ENCODE data around the gene ZFAND2B. TPM values are rescaled to one million over a fixed set of nuclear protein-coding genes. Genes with fewer than 3 reads are reported as not detected.

ZFAND2B gene
- polyA plus RNA-seq, 1 experiment, result 62.9 TPM

GRCh38 chr2:219213486-219214071 is 7.0 kb downstream of the ZFAND2B start:
- ChIA-PET CTCF (no interaction called here), POLR2A (no interaction called here)
- Histone ChIP-seq H3K27me3 (ENCODE audit: control insufficient read depth, insufficient read depth, low read length) (no peaks in the 10 kb centered on the region), H3K4me3 (ENCODE audit: low read depth, low read length) (no peak overlapping the region), H3K36me3 (ENCODE audit: control insufficient read depth, insufficient read depth, low read length) (peaks cover 22% of the 10 kb centered on the region)
- DNase-seq (ENCODE audit: low read depth), result no peak
- no peak for TF ChIP-seq CTCF (IDR thresholded peaks at IDR 0.05; ENCODE audit: insufficient read depth, low read depth, low read length)

- POLR2A ChIA-PET, result no interaction called here
- Histone ChIP-seq H3K4me3 (ENCODE audit: low read depth, low read length) (no peak overlapping the region), H3K36me3 (ENCODE audit: control insufficient read depth, insufficient read depth, low read length) (peaks cover 19% of the 10 kb centered on the region), H3K27me3 (ENCODE audit: control insufficient read depth, insufficient read depth, low read length) (no peaks in the 10 kb centered on the region)
- TF ChIP-seq CTCF (IDR thresholded peaks at IDR 0.05; ENCODE audit: insufficient read depth, low read depth, low read length), result no peak
- CTCF ChIA-PET, result interaction anchor here (0.8 kb wide), 1 partner anchor 17 kb away, joined by 3 read pairs; no protein-coding TSS in a partner anchor
- no peak for DNase-seq (ENCODE audit: low read depth)
Measured at GRCh38 chr2:219214141-219214540, 7.6 kb downstream of the ZFAND2B start.

- DNase-seq (ENCODE audit: low read depth), result no peak
- Histone ChIP-seq H3K36me3 (ENCODE audit: control insufficient read depth, insufficient read depth, low read length) (peaks cover 19% of the 10 kb centered on the region), H3K4me3 (ENCODE audit: low read depth, low read length) (no peak overlapping the region), H3K27me3 (ENCODE audit: control insufficient read depth, insufficient read depth, low read length) (no peaks in the 10 kb centered on the region)
- ChIA-PET POLR2A (no interaction called here), CTCF (interaction anchor here (0.8 kb wide), 1 partner anchor 16 kb away, joined by 3 read pairs; no protein-coding TSS in a partner anchor)
- TF ChIP-seq CTCF (IDR thresholded peaks at IDR 0.05; ENCODE audit: insufficient read depth, low read depth, low read length), result no peak
Measured at GRCh38 chr2:219214786-219215185, 8.2 kb downstream of the ZFAND2B start.

GRCh38 chr2:219215871-219216534 is 9.4 kb downstream of the ZFAND2B start:
- peaks cover 26% of the 10 kb centered on the region for H3K36me3 ChIP-seq (ENCODE audit: control insufficient read depth, insufficient read depth, low read length)
- no peak overlapping the region for H3K4me3 ChIP-seq (ENCODE audit: low read depth, low read length)
- no peak for DNase-seq (ENCODE audit: low read depth)
- no peak for TF ChIP-seq CTCF (IDR thresholded peaks at IDR 0.05; ENCODE audit: insufficient read depth, low read depth, low read length)
- CTCF ChIA-PET, result interaction anchor here (0.7 to 2.1 kb wide), 6 partner anchors 9 to 79 kb away, joined by 3 to 11 read pairs (median 4); partner anchors contain the start of genes DNAJB2 and ZFAND2B
- no peaks in the 10 kb centered on the region for H3K27me3 ChIP-seq (ENCODE audit: control insufficient read depth, insufficient read depth, low read length)
- POLR2A ChIA-PET, result no interaction called here

- POLR2A ChIA-PET, result no interaction called here
Measured at GRCh38 chr2:219216535-219216915, 9.9 kb downstream of the ZFAND2B start.

More at GRCh38 chr2:219216535-219216915, 9.9 kb downstream of the ZFAND2B start:
- Histone ChIP-seq H3K36me3 (ENCODE audit: control insufficient read depth, insufficient read depth, low read length) (peaks cover 29% of the 10 kb centered on the region), H3K27me3 (ENCODE audit: control insufficient read depth, insufficient read depth, low read length) (no peaks in the 10 kb centered on the region), H3K4me3 (ENCODE audit: low read depth, low read length) (no peak overlapping the region)
- CTCF ChIA-PET, result interaction anchor here (0.9 to 2.1 kb wide), 7 partner anchors 10 to 79 kb away, joined by 3 to 11 read pairs (median 4); partner anchors contain the start of genes DNAJB2, GLB1L, STK16 and ZFAND2B
- TF ChIP-seq CTCF (IDR thresholded peaks at IDR 0.05; ENCODE audit: insufficient read depth, low read depth, low read length), result no peak
- no peak for DNase-seq (ENCODE audit: low read depth)

Data from BJ (cell line).